Tibial nerve (tissue), 4 donors: ENCODE measurements around the gene UQCC5.

Source experiments
- CTCF ChIP-seq, 5 experiments: fragments of 200-600 bp in 3 of 5; fragments of 450-650 bp in 2 of 5; sonication (generic) in 3 of 5; IDR thresholded peaks; one replicate each; pipeline ENCODE4 v1.5.1; 2016 to 2019; ENCODE audit warnings: antibody characterized with exemption in 5 of 5, mild to moderate bottlenecking in 3 of 5, moderate library complexity in 2 of 5
- EP300 ChIP-seq, 2 donors: sonication (generic); formaldehyde crosslinking; IDR thresholded peaks; one replicate each; pipeline ENCODE4 v1.6.1; 2017; ENCODE audit warnings: antibody characterized with exemption in 2 of 2, mild to moderate bottlenecking in 1 of 2
- POLR2A ChIP-seq, 2 donors: fragments of 450-650 bp; IDR thresholded peaks; one replicate each; pipeline ENCODE4 v1.6.1; 2017; ENCODE audit warnings: antibody characterized with exemption in 2 of 2, mild to moderate bottlenecking in 2 of 2, moderate library complexity in 2 of 2

GRCh38 chr3:52555056-52555455 lies 18.7 kb downstream of the UQCC5 start:
- TF ChIP-seq CTCF (IDR thresholded peaks at IDR 0.05): no peak
- TF ChIP-seq POLR2A (IDR thresholded peaks at IDR 0.05): no peak
- no peak for TF ChIP-seq EP300 (IDR thresholded peaks at IDR 0.05)
